Caki2 (cell line): ENCODE data around the gene MTF2. TPM values are rescaled to one million over a fixed set of nuclear protein-coding genes. Genes with fewer than 3 reads are reported as not detected.
"Not testable (repeated sequence)": the region's sequence is repeated elsewhere in the genome, so short reads cannot be mapped to it uniquely, and the experiment has no call there.

Source experiments
- DNase-seq: peaks from one replicate; pipeline ENCODE4 v3.0.0-alpha.2; 2015; ENCODE audit warnings: low read depth
- in situ Hi-C: cut with HindIII; loops from 2 replicates; pipeline ENCODE4 v1.10.0; 2016; ENCODE audit warnings: low sequenced_read_pairs, low pct_unique_long_range_greater_than_20kb, mixed read lengths
- total RNA-seq: library from RNA; depleted of rRNA; stranded (reverse); fragments of >200 nt; shearing (Covaris generic); gene quantifications from 2 replicates; pipeline ENCODE4 v1.2.3, GENCODE V29; 2014; ENCODE audit warnings: low replicate concordance; rRNA removed

MTF2 gene
- total RNA-seq: 3.6 and 5.0 TPM in 2 replicates

GRCh38 chr1:93078986-93079654 lies at the start of gene MTF2:
MTF2 (plus strand) TSS chr1:93079283; CDS start chr1:93079527, 244 bp downstream.
- DNase-seq: peak; percentile 89
- in situ Hi-C loops: no loop called here

GRCh38 chr1:93029317-93029716 lies 49.8 kb upstream of the MTF2 start:
- in situ Hi-C loops: no loop called here
- no peak for DNase-seq

GRCh38 chr1:93030191-93030590 lies 48.9 kb upstream of the MTF2 start:
- in situ Hi-C loops, DNase-seq: not testable (repeated sequence)

- DNase-seq: no peak
- in situ Hi-C loops: no loop called here
Observed at GRCh38 chr1:93031711-93032110, 47.4 kb upstream of the MTF2 start.

- DNase-seq: no peak
- in situ Hi-C loops: no loop called here
Observed at GRCh38 chr1:93033029-93033428, 46.1 kb upstream of the MTF2 start.

GRCh38 chr1:93033785-93034184 lies 45.3 kb upstream of the MTF2 start:
- in situ Hi-C loops: no loop called here
- no peak for DNase-seq

GRCh38 chr1:93034397-93034796 lies 44.7 kb upstream of the MTF2 start:
- in situ Hi-C loops: no loop called here
- no peak for DNase-seq

- in situ Hi-C loops: no loop called here
Observed at GRCh38 chr1:93036672-93037071, 42.4 kb upstream of the MTF2 start.

GRCh38 chr1:93042187-93043056 lies 36.7 kb upstream of the MTF2 start:
- no peak for DNase-seq
- in situ Hi-C loops: no loop called here

More at GRCh38 chr1:93036672-93037071, 42.4 kb upstream of the MTF2 start:
- DNase-seq: no peak

- no peak for DNase-seq
- in situ Hi-C loops: no loop called here
Observed at GRCh38 chr1:93043057-93043557, 36.0 kb upstream of the MTF2 start.

- DNase-seq: no peak
- in situ Hi-C loops: no loop called here
Observed at GRCh38 chr1:93047618-93048017, 31.5 kb upstream of the MTF2 start.

GRCh38 chr1:93051961-93052360 lies 27.1 kb upstream of the MTF2 start:
- in situ Hi-C loops: no loop called here
- no peak for DNase-seq

- in situ Hi-C loops: no loop called here
- DNase-seq: no peak
Observed at GRCh38 chr1:93056214-93056613, 22.9 kb upstream of the MTF2 start.

- in situ Hi-C loops: no loop called here
- no peak for DNase-seq
Observed at GRCh38 chr1:93056649-93057048, 22.4 kb upstream of the MTF2 start.

GRCh38 chr1:93061895-93062792 lies 16.9 kb upstream of the MTF2 start:
- peak; percentile 23 for DNase-seq
- in situ Hi-C loops: no loop called here

- in situ Hi-C loops: no loop called here
- no peak for DNase-seq
Observed at GRCh38 chr1:93076268-93076667, 2.8 kb upstream of the MTF2 start.

- no peak for DNase-seq
- in situ Hi-C loops: no loop called here
Observed at GRCh38 chr1:93078203-93078602, 880 bp upstream of the MTF2 start.

GRCh38 chr1:93078638-93078985 lies 471 bp upstream of the MTF2 start:
- DNase-seq: no peak
- in situ Hi-C loops: no loop called here
